ENCODE data around the gene PLCB1. TPM values are rescaled to one million over a fixed set of nuclear protein-coding genes. Genes with fewer than 3 reads are reported as not detected.
"Not testable (repeated sequence)": the region's sequence is repeated elsewhere in the genome, so short reads cannot be mapped to it uniquely, and the experiment has no call there.

Gene PLCB1
- total RNA-seq, 1 donor = 35.4 TPM

- TF ChIP-seq CTCF (IDR thresholded peaks at IDR 0.05; ENCODE audit: insufficient read depth, low read depth, low read length) = no peak
- DNase-seq (ENCODE audit: low read depth) = no peak
- H3K4me3 ChIP-seq (ENCODE audit: low read depth, low read length) = no peak overlapping the region
Observed at GRCh38 chr20:8155812-8156211, 23.7 kb downstream of the PLCB1 start.

GRCh38 chr20:8156235-8157079 is 24.4 kb downstream of the PLCB1 start:
- peak; percentile 52 for DNase-seq (ENCODE audit: low read depth)
- no peak overlapping the region for H3K4me3 ChIP-seq (ENCODE audit: low read depth, low read length)
- TF ChIP-seq CTCF (IDR thresholded peaks at IDR 0.05; ENCODE audit: insufficient read depth, low read depth, low read length) = no peak

- DNase-seq (ENCODE audit: low read depth); H3K4me3 ChIP-seq (ENCODE audit: low read depth, low read length): not testable (repeated sequence)
Observed at GRCh38 chr20:8159217-8159616, 27.2 kb downstream of the PLCB1 start.

- no peak for DNase-seq (ENCODE audit: low read depth)
- no peak for TF ChIP-seq CTCF (IDR thresholded peaks at IDR 0.05; ENCODE audit: insufficient read depth, low read depth, low read length)
- H3K4me3 ChIP-seq (ENCODE audit: low read depth, low read length) = no peak overlapping the region
Observed at GRCh38 chr20:8161264-8162071, 29.4 kb downstream of the PLCB1 start.

- no peak for DNase-seq (ENCODE audit: low read depth)
- TF ChIP-seq CTCF (IDR thresholded peaks at IDR 0.05; ENCODE audit: insufficient read depth, low read depth, low read length) = no peak
- no peak overlapping the region for H3K4me3 ChIP-seq (ENCODE audit: low read depth, low read length)
Observed at GRCh38 chr20:8162610-8163009, 30.5 kb downstream of the PLCB1 start.

- TF ChIP-seq CTCF (IDR thresholded peaks at IDR 0.05; ENCODE audit: insufficient read depth, low read depth, low read length) = no peak
- no peak for DNase-seq (ENCODE audit: low read depth)
- H3K4me3 ChIP-seq (ENCODE audit: low read depth, low read length) = no peak overlapping the region
Observed at GRCh38 chr20:8163543-8163942, 31.5 kb downstream of the PLCB1 start.

- H3K4me3 ChIP-seq (ENCODE audit: low read depth, low read length) = no peak overlapping the region
- no peak for TF ChIP-seq CTCF (IDR thresholded peaks at IDR 0.05; ENCODE audit: insufficient read depth, low read depth, low read length)
- DNase-seq (ENCODE audit: low read depth) = no peak
Observed at GRCh38 chr20:8166730-8167129, 34.7 kb downstream of the PLCB1 start.

Data from fibroblast of villous mesenchyme (primary cell).